ENCODE data around the gene CDKN3. TPM values are rescaled to one million over a fixed set of nuclear protein-coding genes. Genes with fewer than 3 reads are reported as not detected.
"Not testable (repeated sequence)": the region's sequence is repeated elsewhere in the genome, so short reads cannot be mapped to it uniquely, and the experiment has no call there.

CDKN3 gene
- total RNA-seq, 1 donor from 2014 or later, result 3.5 TPM

- not testable (repeated sequence) for DNase-seq (ENCODE audit: low read depth)
Observed at GRCh38 chr14:54453990-54454389, 57.2 kb downstream of the CDKN3 start.

- no peak for DNase-seq (ENCODE audit: low read depth)
Observed at GRCh38 chr14:54455363-54455762, 58.6 kb downstream of the CDKN3 start.

DNA sequence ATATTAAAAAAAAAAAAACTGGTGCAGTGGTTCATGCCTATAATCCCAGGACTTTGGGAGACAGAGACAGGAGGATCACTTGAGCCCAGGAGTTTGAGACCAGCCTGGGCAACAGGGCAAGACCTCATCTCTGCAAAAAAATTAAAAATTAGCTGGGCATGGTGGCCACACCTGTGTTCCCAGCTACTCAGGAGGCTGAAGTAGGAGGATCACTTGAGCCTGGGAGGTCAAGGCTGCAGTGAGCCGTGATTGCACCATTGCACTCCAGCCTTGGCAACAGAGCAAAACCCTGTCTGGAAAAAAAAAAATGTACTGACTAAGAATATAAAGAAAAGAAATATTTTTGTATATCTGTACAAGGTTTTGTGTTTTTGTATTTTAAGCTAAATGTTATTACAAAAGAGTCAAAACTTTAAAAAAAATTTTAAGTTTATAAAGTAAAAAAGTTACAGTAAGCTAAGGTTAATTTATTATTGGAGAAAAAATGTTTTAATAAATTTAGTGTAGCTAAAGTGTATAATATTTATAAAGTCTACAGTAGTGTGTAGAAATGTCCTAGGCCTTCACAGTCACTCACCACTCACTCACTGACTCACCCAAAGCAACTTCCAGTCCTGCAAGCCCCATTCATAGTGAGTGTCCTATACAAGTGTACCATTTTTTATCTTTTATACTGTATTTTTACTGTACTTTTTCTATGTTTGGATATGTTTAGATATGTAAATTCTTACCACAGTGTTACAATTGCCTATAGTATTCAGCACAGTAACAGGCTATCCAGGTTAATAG lies 60.2 kb downstream of the CDKN3 start:
- not testable (repeated sequence) for DNase-seq (ENCODE audit: low read depth)

DNA sequence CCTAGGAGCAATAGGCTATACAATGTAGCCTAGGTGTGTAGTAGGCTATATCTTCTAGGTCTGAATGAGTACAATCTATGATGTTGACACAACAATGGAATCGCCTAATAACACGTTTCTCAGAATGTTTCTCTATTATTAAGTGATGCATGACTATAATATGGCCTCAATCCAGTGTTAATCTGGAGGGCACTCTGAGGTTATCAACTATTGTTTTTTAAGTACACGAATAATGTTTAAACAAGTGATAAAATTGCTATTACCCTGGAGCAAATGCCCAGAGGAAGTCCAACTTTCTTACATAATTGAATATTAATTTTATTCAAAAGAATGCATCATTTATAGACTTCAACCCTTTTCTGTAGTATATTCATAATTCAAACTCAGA lies 60.8 kb downstream of the CDKN3 start:
- DNase-seq (ENCODE audit: low read depth), result no peak

- DNase-seq (ENCODE audit: low read depth), result not testable (repeated sequence)
Observed at GRCh38 chr14:54458536-54458935, 61.7 kb downstream of the CDKN3 start.

DNA sequence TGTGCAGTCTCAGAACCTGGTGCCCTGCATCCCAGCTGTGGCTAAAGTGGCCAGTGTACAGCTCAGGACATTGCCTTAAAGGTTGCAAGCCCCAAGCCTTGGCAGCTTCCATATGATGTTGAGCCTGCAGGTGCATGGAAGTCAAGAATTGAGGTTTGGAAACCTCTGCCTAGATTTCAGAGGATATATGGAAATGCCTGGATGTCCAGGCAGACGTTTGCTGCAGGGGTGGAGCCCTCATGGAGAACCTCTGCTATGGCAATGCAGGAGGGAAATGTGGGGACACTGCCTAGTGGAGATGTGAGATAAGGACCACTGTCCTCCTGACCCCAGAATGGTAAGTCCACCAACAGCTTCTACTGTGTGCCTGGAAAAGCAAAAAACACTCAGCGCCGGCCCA lies 62.3 kb downstream of the CDKN3 start:
- DNase-seq (ENCODE audit: low read depth), result no peak

GRCh38 chr14:54462048-54462447 lies 65.2 kb downstream of the CDKN3 start:
- DNase-seq (ENCODE audit: low read depth), result no peak

DNA sequence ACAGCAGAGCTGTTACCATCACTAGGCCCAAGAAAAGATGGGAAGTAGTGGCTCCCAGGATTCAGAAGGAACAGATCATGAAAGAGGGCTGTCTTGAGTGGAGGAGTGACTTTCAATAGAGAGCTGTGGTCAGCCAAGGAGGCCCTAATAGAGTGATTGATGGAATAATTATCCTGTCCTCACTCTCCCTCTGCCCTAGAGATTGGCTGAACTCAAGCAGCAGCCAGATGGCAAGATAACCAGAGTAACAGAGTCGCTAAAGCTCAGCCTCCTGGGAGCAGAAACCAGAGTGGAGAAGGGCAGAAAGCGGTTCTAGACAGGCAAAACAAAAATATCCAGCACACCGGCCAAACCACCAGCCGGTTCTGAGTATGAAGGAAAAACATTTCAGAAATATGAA lies 68.8 kb downstream of the CDKN3 start:
- no peak for DNase-seq (ENCODE audit: low read depth)

DNA sequence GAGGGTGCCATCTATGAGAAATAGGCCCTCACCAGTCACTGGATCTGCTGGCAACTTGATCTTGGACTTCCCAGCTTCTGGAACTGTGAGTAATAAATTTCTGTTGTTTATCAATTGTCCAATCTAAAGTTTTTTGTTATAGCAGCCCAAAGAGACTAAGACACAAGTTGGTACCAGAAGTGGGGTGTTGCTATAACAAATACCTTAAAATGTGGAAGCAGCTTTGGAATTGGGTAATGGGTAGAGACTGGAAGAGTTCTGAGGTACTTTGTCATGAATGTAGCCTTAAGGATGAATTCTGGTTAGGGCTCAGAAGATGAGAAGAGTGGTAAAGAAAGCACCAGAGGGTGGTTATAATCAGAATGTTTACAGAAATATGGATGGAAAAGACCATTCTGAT lies 70.5 kb downstream of the CDKN3 start:
- DNase-seq (ENCODE audit: low read depth), result no peak

Other genes starting within 250 kb of the CDKN3 start
- gene CNIH1, start 44.4 kb downstream of the CDKN3 start, total RNA-seq, result 162 and 280 TPM in 2 replicates
- gene GMFB, start 92.0 kb downstream of the CDKN3 start, total RNA-seq, result 81.7 and 108 TPM in 2 replicates
- 13.7 and 20.8 TPM in 2 replicates for gene CGRRF1, start 112.9 kb downstream of the CDKN3 start, total RNA-seq
- 41.3 and 83.2 TPM in 2 replicates for gene SAMD4A, start 170.1 kb downstream of the CDKN3 start, total RNA-seq